ENCODE results near the gene IL17RD.
A peak's percentile ranks its signal among the peaks of the same experiment; 100 is the strongest.

IL17RD gene

GRCh38 chr3:57169872-57170623 lies 4.9 kb upstream of the IL17RD start:
- Histone ChIP-seq H3K79me2 (ENCODE audit: control insufficient read depth, insufficient read depth, low read length, unreplicated experiment) (no peaks in the 10 kb centered on the region), H2AFZ (ENCODE audit: low read length, unreplicated experiment) (peak overlapping the region; percentile 99), H3K27ac (ENCODE audit: low read depth, low read length) (no peak overlapping the region), H3K27me3 (ENCODE audit: insufficient read depth, low read length) (peaks cover 11% of the 10 kb centered on the region), H3K4me1 (ENCODE audit: control insufficient read depth, insufficient read depth, low read length, unreplicated experiment) (peaks cover 4% of the 10 kb centered on the region), H3K4me3 (ENCODE audit: low read depth, low read length) (peak overlapping the region; percentile 79), H3K36me3 (ENCODE audit: insufficient read depth, low read length) (no peaks in the 10 kb centered on the region)

GRCh38 chr3:57169108-57169507 lies 4.0 kb upstream of the IL17RD start:
- Histone ChIP-seq H2AFZ (ENCODE audit: low read length, unreplicated experiment) (no peak overlapping the region), H3K79me2 (ENCODE audit: control insufficient read depth, insufficient read depth, low read length, unreplicated experiment) (no peaks in the 10 kb centered on the region), H3K4me3 (ENCODE audit: low read depth, low read length) (no peak overlapping the region), H3K4me1 (ENCODE audit: control insufficient read depth, insufficient read depth, low read length, unreplicated experiment) (peaks cover 4% of the 10 kb centered on the region), H3K36me3 (ENCODE audit: insufficient read depth, low read length) (no peaks in the 10 kb centered on the region), H3K27me3 (ENCODE audit: insufficient read depth, low read length) (peaks cover 19% of the 10 kb centered on the region), H3K27ac (ENCODE audit: low read depth, low read length) (no peak overlapping the region)

GRCh38 chr3:57168151-57168550 lies 3.0 kb upstream of the IL17RD start:
- no peak overlapping the region for H3K27ac ChIP-seq (ENCODE audit: low read depth, low read length)
- no peak overlapping the region for H3K4me3 ChIP-seq (ENCODE audit: low read depth, low read length)
- peaks cover 4% of the 10 kb centered on the region for H3K4me1 ChIP-seq (ENCODE audit: control insufficient read depth, insufficient read depth, low read length, unreplicated experiment)
- H2AFZ ChIP-seq (ENCODE audit: low read length, unreplicated experiment) = no peak overlapping the region
- peaks cover 27% of the 10 kb centered on the region for H3K27me3 ChIP-seq (ENCODE audit: insufficient read depth, low read length)
- H3K36me3 ChIP-seq (ENCODE audit: insufficient read depth, low read length) = no peaks in the 10 kb centered on the region
- H3K79me2 ChIP-seq (ENCODE audit: control insufficient read depth, insufficient read depth, low read length, unreplicated experiment) = no peaks in the 10 kb centered on the region

GRCh38 chr3:57166660-57167059 lies 1.5 kb upstream of the IL17RD start:
- Histone ChIP-seq H3K4me3 (ENCODE audit: low read depth, low read length) (no peak overlapping the region), H3K36me3 (ENCODE audit: insufficient read depth, low read length) (no peaks in the 10 kb centered on the region), H3K27ac (ENCODE audit: low read depth, low read length) (no peak overlapping the region), H3K4me1 (ENCODE audit: control insufficient read depth, insufficient read depth, low read length, unreplicated experiment) (peaks cover 4% of the 10 kb centered on the region), H3K27me3 (ENCODE audit: insufficient read depth, low read length) (peaks cover 35% of the 10 kb centered on the region), H3K79me2 (ENCODE audit: control insufficient read depth, insufficient read depth, low read length, unreplicated experiment) (no peaks in the 10 kb centered on the region), H2AFZ (ENCODE audit: low read length, unreplicated experiment) (no peak overlapping the region)

DNA sequence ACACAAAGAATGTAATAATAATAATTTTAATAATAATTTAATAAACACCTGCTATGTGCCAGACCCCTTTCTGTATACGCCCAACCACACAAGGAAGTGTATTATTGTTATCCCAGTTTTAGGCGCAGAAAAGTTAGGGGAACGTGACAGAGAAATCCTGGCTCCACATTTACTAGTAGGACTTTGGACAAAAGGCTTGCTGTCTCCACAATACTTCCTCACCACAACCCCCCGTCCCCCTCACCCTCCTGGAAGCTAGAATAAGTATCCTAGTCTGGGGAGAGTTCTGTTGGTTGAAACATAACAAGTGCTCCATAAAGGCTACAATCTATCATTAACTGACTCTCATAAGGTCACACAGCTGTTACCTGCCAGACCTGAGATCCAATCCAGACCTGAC lies 488 bp upstream of the IL17RD start:
- H2AFZ ChIP-seq (ENCODE audit: low read length, unreplicated experiment) = no peak overlapping the region
- no peak overlapping the region for H3K27ac ChIP-seq (ENCODE audit: low read depth, low read length)
- no peaks in the 10 kb centered on the region for H3K36me3 ChIP-seq (ENCODE audit: insufficient read depth, low read length)
- peaks cover 35% of the 10 kb centered on the region for H3K27me3 ChIP-seq (ENCODE audit: insufficient read depth, low read length)
- H3K4me3 ChIP-seq (ENCODE audit: low read depth, low read length) = no peak overlapping the region
- H3K79me2 ChIP-seq (ENCODE audit: control insufficient read depth, insufficient read depth, low read length, unreplicated experiment) = no peaks in the 10 kb centered on the region
- H3K4me1 ChIP-seq (ENCODE audit: control insufficient read depth, insufficient read depth, low read length, unreplicated experiment) = peaks cover 4% of the 10 kb centered on the region

- H3K27me3 ChIP-seq (ENCODE audit: insufficient read depth, low read length) = peaks cover 35% of the 10 kb centered on the region
- no peaks in the 10 kb centered on the region for H3K36me3 ChIP-seq (ENCODE audit: insufficient read depth, low read length)
- peak overlapping the region; percentile 88 for H3K4me3 ChIP-seq (ENCODE audit: low read depth, low read length)
- H3K27ac ChIP-seq (ENCODE audit: low read depth, low read length) = no peak overlapping the region
- peaks cover 3% of the 10 kb centered on the region for H3K4me1 ChIP-seq (ENCODE audit: control insufficient read depth, insufficient read depth, low read length, unreplicated experiment)
- H3K79me2 ChIP-seq (ENCODE audit: control insufficient read depth, insufficient read depth, low read length, unreplicated experiment) = no peaks in the 10 kb centered on the region
- peak overlapping the region; percentile 99 for H2AFZ ChIP-seq (ENCODE audit: low read length, unreplicated experiment)
Observed at GRCh38 chr3:57164217-57164656, 916 bp downstream of the IL17RD start.

GRCh38 chr3:57163751-57164150 lies 1.4 kb downstream of the IL17RD start:
- Histone ChIP-seq H3K4me1 (ENCODE audit: control insufficient read depth, insufficient read depth, low read length, unreplicated experiment) (peaks cover 6% of the 10 kb centered on the region), H2AFZ (ENCODE audit: low read length, unreplicated experiment) (peak overlapping the region; percentile 99), H3K79me2 (ENCODE audit: control insufficient read depth, insufficient read depth, low read length, unreplicated experiment) (no peaks in the 10 kb centered on the region), H3K36me3 (ENCODE audit: insufficient read depth, low read length) (no peaks in the 10 kb centered on the region), H3K27me3 (ENCODE audit: insufficient read depth, low read length) (peaks cover 35% of the 10 kb centered on the region), H3K4me3 (ENCODE audit: low read depth, low read length) (peak overlapping the region; percentile 88), H3K27ac (ENCODE audit: low read depth, low read length) (no peak overlapping the region)

DNA sequence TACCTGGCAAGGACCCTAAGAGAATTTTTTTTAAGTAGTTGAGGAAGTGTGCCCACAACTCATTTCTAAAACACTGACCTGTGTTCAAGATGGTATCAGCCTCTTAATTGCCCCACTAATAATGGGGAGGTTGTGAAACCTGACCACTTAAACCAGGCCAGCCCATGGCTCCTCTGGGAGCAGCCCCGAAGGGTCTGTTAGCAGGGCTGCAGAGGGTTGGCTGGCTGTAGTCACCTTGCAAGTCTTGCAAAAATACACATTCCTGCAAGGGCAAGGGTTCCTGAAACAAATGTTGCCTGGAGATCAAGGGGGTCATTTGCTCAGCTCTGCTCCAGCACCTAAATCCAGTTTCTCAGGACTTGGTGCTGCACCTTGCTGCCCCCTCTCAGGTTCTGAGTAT lies 3.2 kb downstream of the IL17RD start:
- no peak overlapping the region for H2AFZ ChIP-seq (ENCODE audit: low read length, unreplicated experiment)
- peaks cover 35% of the 10 kb centered on the region for H3K27me3 ChIP-seq (ENCODE audit: insufficient read depth, low read length)
- no peaks in the 10 kb centered on the region for H3K36me3 ChIP-seq (ENCODE audit: insufficient read depth, low read length)
- peaks cover 6% of the 10 kb centered on the region for H3K4me1 ChIP-seq (ENCODE audit: control insufficient read depth, insufficient read depth, low read length, unreplicated experiment)
- H3K79me2 ChIP-seq (ENCODE audit: control insufficient read depth, insufficient read depth, low read length, unreplicated experiment) = no peaks in the 10 kb centered on the region
- H3K4me3 ChIP-seq (ENCODE audit: low read depth, low read length) = no peak overlapping the region
- H3K27ac ChIP-seq (ENCODE audit: low read depth, low read length) = no peak overlapping the region

DNA sequence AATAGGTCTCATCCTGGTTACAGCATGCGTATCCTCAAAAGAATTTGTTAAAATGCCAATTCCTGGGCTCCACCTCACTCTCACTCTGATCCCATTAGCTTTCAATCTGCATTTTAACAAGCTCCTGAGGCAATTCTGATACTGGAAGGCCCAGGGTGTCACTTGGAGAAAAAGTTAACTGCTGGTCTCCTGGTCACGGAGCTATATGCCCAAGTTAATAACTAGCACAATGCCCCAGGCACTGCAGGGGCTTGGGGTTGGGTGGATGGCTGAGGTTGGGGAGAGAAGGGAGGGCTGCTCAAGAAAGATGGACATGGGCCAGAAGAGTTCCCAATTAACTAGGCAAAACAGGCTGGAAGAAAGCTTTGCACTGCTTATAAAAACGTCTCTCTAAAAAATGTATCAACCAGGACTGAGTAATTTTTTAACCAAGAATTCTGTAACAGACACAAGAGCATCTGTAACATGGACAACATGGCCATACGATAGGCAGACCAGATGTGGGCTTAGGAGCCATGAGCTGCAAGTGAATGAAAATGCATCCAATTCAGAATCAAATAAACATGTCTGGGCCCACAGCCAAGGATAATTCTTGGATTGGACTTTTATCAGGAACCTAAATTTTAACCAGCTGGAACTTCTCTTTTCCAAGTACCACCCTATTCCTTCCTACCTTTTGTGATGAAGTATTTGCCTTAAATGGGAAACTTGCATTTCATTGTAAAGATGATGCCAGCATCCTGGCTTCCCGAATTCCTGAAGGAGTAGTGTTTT lies 4.2 kb downstream of the IL17RD start:
- Histone ChIP-seq H3K4me1 (ENCODE audit: control insufficient read depth, insufficient read depth, low read length, unreplicated experiment) (peaks cover 6% of the 10 kb centered on the region), H3K79me2 (ENCODE audit: control insufficient read depth, insufficient read depth, low read length, unreplicated experiment) (no peaks in the 10 kb centered on the region), H3K27ac (ENCODE audit: low read depth, low read length) (no peak overlapping the region), H2AFZ (ENCODE audit: low read length, unreplicated experiment) (no peak overlapping the region), H3K36me3 (ENCODE audit: insufficient read depth, low read length) (no peaks in the 10 kb centered on the region), H3K27me3 (ENCODE audit: insufficient read depth, low read length) (peaks cover 26% of the 10 kb centered on the region), H3K4me3 (ENCODE audit: low read depth, low read length) (no peak overlapping the region)

DNA sequence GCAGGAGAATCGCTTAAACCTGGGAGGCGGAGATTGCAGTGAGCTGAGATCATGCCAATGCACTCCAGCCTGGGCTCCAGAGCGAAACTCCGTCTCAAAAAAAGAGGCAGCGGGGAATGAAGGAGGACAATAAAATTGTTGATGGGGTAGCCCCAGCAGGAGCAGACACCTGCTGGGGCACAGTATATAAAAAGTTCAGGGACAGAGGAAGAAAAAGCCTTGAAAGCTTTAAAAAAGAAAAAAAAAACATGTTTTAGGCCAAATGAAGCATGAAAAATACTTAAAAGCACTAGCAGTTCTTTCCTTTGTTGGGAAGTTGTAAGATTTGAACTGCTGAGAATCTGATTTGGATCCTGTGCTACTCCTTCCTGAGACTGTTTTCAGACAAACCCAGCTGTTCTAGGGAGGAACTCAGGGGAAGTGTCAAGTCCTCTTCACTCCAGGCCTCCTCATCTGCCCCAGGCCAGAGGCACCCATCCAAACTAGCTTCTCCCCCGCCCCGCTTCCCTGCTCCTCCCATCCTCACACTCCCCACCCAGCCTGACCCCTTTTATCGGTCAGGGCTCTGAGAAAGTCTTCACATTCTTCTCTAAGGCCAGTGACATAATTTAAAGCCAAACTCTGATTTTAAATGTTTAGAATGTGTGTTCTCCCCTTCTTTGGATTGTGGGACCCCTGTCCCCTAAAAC lies 4.9 kb downstream of the IL17RD start:
- Histone ChIP-seq H3K79me2 (ENCODE audit: control insufficient read depth, insufficient read depth, low read length, unreplicated experiment) (no peaks in the 10 kb centered on the region), H3K27ac (ENCODE audit: low read depth, low read length) (no peak overlapping the region), H3K4me3 (ENCODE audit: low read depth, low read length) (no peak overlapping the region), H2AFZ (ENCODE audit: low read length, unreplicated experiment) (no peak overlapping the region), H3K4me1 (ENCODE audit: control insufficient read depth, insufficient read depth, low read length, unreplicated experiment) (peaks cover 6% of the 10 kb centered on the region), H3K27me3 (ENCODE audit: insufficient read depth, low read length) (peaks cover 23% of the 10 kb centered on the region), H3K36me3 (ENCODE audit: insufficient read depth, low read length) (no peaks in the 10 kb centered on the region)

Data from ACC112 (cell line).